Retinal pigment epithelial cell (primary cell): ENCODE data around the gene CCDC149.

Source experiments
- DNase-seq: peaks from one replicate; pipeline ENCODE4 v3.0.0-alpha.2; 2010; ENCODE audit warnings: low read depth
- H3K4me3 ChIP-seq: 2 replicates; pipeline ENCODE4 v1.5.1; 2011; ENCODE audit warnings: mild to moderate bottlenecking, low read length, control low read depth, moderate library complexity
- CTCF ChIP-seq: conservative IDR thresholded peaks from 2 replicates; pipeline ENCODE4 v1.5.1; 2011; ENCODE audit warnings: low read depth, low read length, control low read depth, inconsistent platforms

CCDC149 gene

GRCh38 chr4:24769571-24769970 lies 143.3 kb downstream of the CCDC149 start:
- H3K4me3 ChIP-seq: no peak overlapping the region
- no peak for DNase-seq
- no peak for TF ChIP-seq CTCF

- H3K4me3 ChIP-seq: no peak overlapping the region
- DNase-seq: no peak
- no peak for TF ChIP-seq CTCF
These were observed 144.2 kb downstream of the CCDC149 start for GRCh38 chr4:24768604-24769003.

GRCh38 chr4:24768006-24768405 lies 144.8 kb downstream of the CCDC149 start:
- no peak for TF ChIP-seq CTCF
- no peak overlapping the region for H3K4me3 ChIP-seq
- no peak for DNase-seq

GRCh38 chr4:24765376-24765988 lies 147.4 kb downstream of the CCDC149 start:
- no peak overlapping the region for H3K4me3 ChIP-seq
- no peak for DNase-seq
- no peak for TF ChIP-seq CTCF

GRCh38 chr4:24764345-24764744 lies 148.5 kb downstream of the CCDC149 start:
- no peak for DNase-seq
- no peak overlapping the region for H3K4me3 ChIP-seq
- TF ChIP-seq CTCF: no peak

GRCh38 chr4:24763631-24764297 lies 149.1 kb downstream of the CCDC149 start:
- TF ChIP-seq CTCF: no peak
- no peak overlapping the region for H3K4me3 ChIP-seq
- peak; percentile 86 for DNase-seq
